Epithelial cell of prostate (primary cell): ENCODE results near the gene NKAIN2.
"Not testable (repeated sequence)": the region's sequence is repeated elsewhere in the genome, so short reads cannot be mapped to it uniquely, and the experiment has no call there.

ENCODE experiments used
- DNase-seq: peaks from one replicate; pipeline ENCODE4 v3.0.0-alpha.2; 2011; ENCODE audit warnings: low read depth, low spot score
- H3K27ac ChIP-seq: fragments of 450-650 bp; 2 replicates; pipeline ENCODE4 v1.5.1; 2017; ENCODE audit warnings: mild to moderate bottlenecking

The NKAIN2 gene

GRCh38 chr6:123945386-123945785 is 141.7 kb downstream of the NKAIN2 start:
- no peak for DNase-seq
- no peak overlapping the region for H3K27ac ChIP-seq

GRCh38 chr6:123953920-123954319 is 150.3 kb downstream of the NKAIN2 start:
- DNase-seq = no peak
- no peak overlapping the region for H3K27ac ChIP-seq

- H3K27ac ChIP-seq = no peak overlapping the region
- no peak for DNase-seq
These were observed 153.0 kb downstream of the NKAIN2 start for GRCh38 chr6:123956492-123957139.

GRCh38 chr6:123962508-123962907 is 158.8 kb downstream of the NKAIN2 start:
- peak; percentile 40 for DNase-seq
- no peak overlapping the region for H3K27ac ChIP-seq

DNA sequence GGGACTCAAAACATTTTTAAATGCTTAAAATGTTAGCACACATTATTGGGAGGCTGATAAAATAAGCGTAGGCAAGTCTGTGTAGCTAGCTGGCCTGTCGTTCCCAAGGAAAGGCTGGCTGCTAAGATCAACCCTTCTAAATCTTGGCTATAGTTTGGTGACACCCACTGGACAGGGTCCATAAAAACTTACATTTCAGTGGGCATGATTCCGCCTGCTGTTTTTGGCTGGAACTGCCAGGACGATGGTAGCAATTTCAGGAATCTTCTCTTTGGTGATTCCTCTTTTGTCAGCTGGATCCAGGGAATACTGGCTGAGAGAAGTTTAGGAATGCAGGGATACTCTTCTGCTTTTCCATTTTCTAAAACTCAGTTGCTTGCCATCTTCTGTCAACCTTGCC is 162.2 kb downstream of the NKAIN2 start:
- DNase-seq = no peak
- H3K27ac ChIP-seq = no peak overlapping the region

DNA sequence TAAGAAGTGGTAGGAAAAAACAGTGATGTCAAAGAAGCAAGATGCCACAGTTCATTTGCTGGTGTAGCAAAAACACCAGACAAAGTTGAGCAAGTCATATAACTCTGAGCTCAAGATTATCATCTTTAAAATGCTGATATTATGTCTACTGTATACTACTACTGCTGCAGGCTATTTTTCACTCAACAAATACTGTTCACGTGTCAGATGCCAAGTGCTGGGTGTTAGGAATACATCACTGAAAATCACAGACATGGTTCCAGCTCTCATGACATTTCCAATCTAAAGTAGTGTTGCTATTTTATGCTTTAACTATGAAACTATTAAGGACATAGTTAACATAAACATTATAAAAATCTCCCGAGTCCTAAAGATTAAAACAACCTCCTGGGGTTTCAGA is 163.0 kb downstream of the NKAIN2 start:
- no peak for DNase-seq

DNA sequence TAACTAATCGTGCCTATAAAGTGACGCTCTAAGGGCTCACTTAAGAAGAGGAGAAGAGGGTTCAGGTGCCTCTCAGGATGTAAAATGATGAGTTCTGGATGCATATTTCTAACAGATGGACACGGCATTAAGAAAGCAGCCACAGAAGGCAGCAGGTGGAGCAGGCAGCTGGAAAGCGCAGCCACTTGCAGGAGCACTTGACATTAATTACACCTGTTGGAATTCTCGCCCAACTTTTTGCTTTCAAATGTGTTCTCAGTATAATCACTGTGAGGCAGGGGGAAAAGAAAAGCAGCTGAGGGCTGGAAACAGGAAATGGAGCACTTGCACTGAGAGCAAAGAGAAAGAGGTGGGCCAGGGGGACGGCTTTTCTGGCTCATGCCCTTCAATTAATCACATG is 164.2 kb downstream of the NKAIN2 start:
- no peak overlapping the region for H3K27ac ChIP-seq
- DNase-seq = no peak

More for the DNA sequence above, 163.0 kb downstream of the NKAIN2 start:
- no peak overlapping the region for H3K27ac ChIP-seq

GRCh38 chr6:123972600-123973294 is 169.1 kb downstream of the NKAIN2 start:
- H3K27ac ChIP-seq = no peak overlapping the region
- DNase-seq = no peak

DNA sequence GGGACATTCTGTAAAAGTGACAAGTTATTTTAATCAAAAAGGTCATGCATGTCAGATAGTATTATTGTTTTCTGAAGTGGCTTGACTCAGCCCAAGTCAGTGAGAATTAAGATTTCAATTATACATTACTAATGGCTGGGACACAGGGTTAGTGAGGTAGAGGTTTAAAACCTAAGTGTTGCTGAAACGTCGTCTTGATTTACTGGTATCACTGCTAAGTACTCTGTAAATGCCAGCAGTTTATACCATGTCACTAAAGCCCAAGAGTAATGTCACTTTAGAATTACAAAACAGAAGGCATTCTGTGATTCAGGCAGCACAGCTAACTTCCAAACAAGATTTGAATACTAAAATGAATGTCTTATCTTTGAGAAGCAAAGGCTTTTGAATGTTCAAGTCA is 176.6 kb downstream of the NKAIN2 start:
- no peak overlapping the region for H3K27ac ChIP-seq
- no peak for DNase-seq

GRCh38 chr6:123986938-123987337 is 183.3 kb downstream of the NKAIN2 start:
- H3K27ac ChIP-seq = no peak overlapping the region
- DNase-seq = no peak

- DNase-seq, H3K27ac ChIP-seq: not testable (repeated sequence)
These were observed 186.3 kb downstream of the NKAIN2 start for GRCh38 chr6:123989918-123990317.

DNA sequence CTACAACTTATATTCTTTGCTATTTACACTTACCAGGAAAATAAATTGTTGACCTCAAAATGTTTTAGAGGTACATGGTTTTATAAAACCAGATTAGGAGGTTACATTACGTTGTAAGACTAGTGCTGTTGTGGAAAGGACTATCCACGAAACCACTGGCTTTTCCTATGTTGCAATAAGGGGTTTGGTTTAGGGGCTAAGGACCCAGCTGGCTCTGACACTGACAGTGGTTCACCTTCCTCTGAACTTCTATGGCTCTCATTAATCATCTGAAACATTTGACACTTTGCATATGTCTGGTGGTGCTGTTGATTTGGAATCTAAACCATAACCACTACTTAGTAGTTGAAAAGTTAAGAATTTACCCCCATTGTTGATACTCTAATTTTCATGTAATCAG is 186.7 kb downstream of the NKAIN2 start:
- no peak for DNase-seq
- no peak overlapping the region for H3K27ac ChIP-seq

GRCh38 chr6:123994168-123994567 is 190.5 kb downstream of the NKAIN2 start:
- DNase-seq = no peak
- H3K27ac ChIP-seq = no peak overlapping the region

- DNase-seq = no peak
- no peak overlapping the region for H3K27ac ChIP-seq
These were observed 191.4 kb downstream of the NKAIN2 start for GRCh38 chr6:123994891-123995635.

GRCh38 chr6:123997223-123997622 is 193.6 kb downstream of the NKAIN2 start:
- no peak overlapping the region for H3K27ac ChIP-seq
- no peak for DNase-seq

DNA sequence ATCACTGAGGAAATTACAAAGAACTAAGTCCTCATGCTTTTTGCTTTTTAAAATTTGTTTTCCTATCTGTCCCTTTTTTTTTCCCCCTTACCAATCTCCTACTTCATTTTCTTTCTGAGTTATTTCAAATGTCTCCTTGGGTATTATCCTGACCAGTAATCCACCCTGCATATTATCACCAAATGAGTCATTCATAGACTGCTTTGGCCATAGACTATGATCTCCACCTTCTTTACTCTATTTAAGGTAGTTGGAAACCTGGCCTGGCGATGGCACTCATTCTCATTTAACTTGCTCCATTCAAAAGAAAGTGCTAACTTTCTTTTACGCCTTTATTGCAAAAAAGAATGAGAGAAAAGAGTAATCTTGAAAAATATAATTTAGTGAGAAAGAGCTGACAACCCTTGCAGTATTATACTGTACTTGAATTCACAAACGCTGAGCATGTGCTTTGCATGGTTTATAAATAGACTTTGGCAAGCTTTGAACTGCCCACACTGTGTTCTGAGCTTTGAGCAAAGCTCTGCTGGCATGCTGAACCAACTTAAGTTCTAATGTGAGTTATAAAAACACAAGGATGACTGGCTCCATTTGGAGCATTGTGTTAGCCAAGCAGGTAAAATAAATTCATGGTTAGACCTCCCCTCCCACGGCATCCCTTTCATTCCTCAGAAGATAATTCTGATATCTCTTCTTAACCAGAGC is 198.9 kb downstream of the NKAIN2 start:
- no peak overlapping the region for H3K27ac ChIP-seq
- no peak for DNase-seq

DNA sequence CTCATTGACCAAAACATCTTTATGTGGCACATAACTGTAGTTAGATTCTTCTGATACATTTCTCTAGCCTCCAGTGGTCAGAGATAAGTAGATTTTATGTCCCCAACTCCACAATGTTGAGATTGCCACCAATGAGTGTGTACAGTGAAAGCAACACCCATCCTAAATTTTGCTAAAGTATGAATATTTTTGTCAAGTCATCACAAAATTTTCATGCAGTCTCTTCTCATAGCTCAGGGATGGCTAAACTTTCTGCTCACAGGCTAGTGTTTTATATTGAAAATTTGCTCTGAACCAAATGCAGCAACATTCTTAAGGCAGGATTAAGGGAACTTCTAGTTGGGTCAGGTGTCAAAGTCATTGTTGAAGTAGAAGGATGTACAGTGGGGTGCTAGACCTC is 203.6 kb downstream of the NKAIN2 start:
- no peak overlapping the region for H3K27ac ChIP-seq

DNA sequence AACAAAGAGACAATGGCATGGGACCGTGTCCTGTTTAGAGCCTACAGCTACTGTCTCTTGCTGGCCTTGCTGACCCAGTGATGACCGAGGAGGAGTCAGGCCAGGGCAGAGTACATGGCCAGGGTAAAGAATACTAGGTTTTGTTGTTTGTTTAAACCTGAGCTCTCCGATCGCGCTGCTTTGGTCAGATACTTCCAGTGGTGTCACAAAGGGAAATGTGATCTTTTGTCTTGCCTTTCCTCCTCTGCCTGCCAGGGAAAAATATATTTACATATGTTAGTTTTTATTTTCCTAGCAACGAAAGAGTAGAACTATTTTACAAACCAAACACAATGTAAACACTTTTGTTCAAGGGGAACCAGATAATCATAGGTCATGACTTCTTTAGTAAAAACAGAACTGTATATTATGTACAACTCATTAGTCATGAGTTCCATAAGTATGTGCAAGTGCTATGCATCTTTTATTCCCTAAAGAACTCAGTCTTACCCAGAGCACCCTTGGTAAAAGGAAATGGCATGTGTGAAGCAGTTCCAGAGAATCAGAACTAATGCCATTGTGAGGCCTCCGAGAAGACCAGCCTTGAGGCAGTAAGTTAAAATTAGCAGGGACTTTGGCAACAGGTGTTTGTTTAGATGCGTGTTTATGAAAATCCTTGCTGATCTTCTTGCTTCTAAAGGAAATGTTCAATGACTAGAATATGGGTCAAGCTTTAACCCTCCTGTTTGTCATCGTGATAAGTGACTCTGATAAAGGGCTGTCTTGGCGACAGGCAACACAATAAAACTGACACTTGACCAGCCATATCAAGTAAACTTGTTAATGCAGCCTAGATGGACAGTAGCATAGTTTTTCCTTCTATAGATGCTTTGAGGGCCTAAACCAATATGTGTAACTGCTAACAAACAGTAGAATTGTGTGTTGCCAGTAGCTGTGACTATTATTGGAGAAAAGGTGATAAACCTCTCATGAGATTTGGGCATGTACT is 204.6 kb downstream of the NKAIN2 start:
- H3K27ac ChIP-seq = no peak overlapping the region
- no peak for DNase-seq

More for the DNA sequence above, 203.6 kb downstream of the NKAIN2 start:
- no peak for DNase-seq

- no peak for DNase-seq
- no peak overlapping the region for H3K27ac ChIP-seq
These were observed 205.5 kb downstream of the NKAIN2 start for GRCh38 chr6:124008988-124009765.
